HS-5 (cell line): ENCODE measurements around the gene UBR3.
"Not testable (repeated sequence)": the region's sequence is repeated elsewhere in the genome, so short reads cannot be mapped to it uniquely, and the experiment has no call there.

Experiments used
- DNase-seq: peaks from one replicate; pipeline ENCODE4 v3.0.0-alpha.2; 2012; ENCODE audit warnings: low read depth

UBR3 gene

GRCh38 chr2:170106102-170106840 is 279.0 kb downstream of the UBR3 start:
- DNase-seq: no peak

GRCh38 chr2:170113168-170113894 is 286.1 kb downstream of the UBR3 start:
- DNase-seq: no peak

- no peak for DNase-seq
Measured at GRCh38 chr2:170115501-170116229, 288.4 kb downstream of the UBR3 start.

- DNase-seq: no peak
Measured at GRCh38 chr2:170118641-170119040, 291.4 kb downstream of the UBR3 start.

- not testable (repeated sequence) for DNase-seq
Measured at GRCh38 chr2:170119326-170119725, 292.1 kb downstream of the UBR3 start.

GRCh38 chr2:170121689-170122088 is 294.4 kb downstream of the UBR3 start:
- no peak for DNase-seq

GRCh38 chr2:170122883-170123547 is 295.8 kb downstream of the UBR3 start:
- DNase-seq: peak; percentile 34

- no peak for DNase-seq
Measured at GRCh38 chr2:170123593-170123992, 296.3 kb downstream of the UBR3 start.

GRCh38 chr2:170126138-170126728 is 299.0 kb downstream of the UBR3 start:
- not testable (repeated sequence) for DNase-seq
